AG20443 (cell line): ENCODE measurements around the gene VAMP2.
A peak's percentile ranks its signal among the peaks of the same experiment; 100 is the strongest.

Experiments used
- DNase-seq: peaks from one replicate; pipeline ENCODE4 v3.0.0; 2012; ENCODE audit warnings: low spot score, mixed read lengths

VAMP2 gene, protein sequence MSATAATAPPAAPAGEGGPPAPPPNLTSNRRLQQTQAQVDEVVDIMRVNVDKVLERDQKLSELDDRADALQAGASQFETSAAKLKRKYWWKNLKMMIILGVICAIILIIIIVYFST

DNA sequence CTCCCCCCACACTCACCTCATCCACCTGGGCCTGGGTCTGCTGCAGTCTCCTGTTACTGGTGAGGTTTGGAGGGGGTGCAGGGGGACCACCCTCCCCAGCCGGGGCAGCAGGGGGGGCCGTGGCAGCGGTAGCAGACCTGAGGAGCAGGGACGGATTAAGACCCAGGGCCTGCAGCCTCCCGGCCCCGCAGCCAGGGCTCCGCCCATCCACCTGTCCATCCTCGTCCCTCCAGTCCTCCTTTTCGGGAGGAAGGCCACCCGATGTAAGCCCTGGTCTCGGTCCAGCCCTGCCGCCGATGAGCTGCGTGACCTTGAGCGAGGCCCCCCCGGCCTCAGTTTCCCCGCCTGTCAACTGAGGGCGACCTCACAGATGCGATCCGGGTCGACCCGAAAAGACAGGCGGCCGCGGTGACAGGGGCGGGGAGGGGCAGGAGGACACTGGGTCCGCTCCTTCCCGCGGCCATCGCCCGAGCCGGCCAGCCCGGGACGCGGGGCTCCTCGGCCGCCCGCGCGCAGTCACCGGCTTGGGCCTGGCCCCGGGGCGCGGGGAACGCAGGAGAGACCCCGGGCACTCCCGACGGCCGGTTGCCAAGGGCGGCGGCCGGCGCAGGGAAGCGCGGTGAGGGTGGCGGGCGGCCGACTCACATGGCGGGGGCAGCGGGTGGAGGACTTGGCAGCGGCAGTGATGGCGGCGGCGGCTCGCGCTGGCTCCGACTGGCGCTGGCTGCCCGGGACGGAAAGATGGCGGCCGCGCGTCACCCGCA is at the start of gene VAMP2:
Gene VAMP2 (minus strand): TSS at position 716 of the 764 bp plus-strand sequence. CDS start 69 bp downstream, at position 647.
- peak; percentile 78 for DNase-seq

DNA sequence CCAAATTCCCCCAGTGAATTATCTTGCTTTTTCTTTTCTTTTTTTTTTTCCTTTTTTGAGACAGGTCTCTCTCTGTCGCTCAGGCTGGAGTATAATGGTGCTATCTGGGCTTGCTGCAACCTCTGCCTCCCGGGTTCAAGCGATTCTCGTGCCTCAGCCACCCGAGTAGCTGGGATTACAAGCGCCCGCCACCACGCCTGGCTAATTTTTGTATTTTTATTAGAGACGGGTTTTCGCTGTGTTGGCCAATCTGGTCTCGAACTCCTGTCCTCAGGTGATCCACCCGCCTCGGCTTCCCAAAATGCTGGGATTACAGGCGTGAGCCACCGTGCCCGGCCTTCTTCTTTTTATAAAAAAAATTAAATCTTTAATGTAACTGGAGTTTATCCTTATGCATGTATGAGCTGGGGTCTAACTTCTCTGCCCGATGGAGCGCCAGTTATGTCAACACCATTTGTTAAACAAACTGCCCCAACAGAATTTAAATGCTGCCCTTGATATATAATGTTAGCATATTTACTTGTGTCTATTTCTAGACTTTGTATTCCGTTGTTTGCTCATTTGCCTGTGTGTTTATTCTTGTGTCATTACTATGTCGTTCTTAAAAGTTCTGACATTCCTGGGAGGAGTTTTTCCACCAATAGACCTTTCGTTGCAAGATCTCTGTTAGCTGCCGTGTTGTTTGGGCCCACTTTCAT is 48.2 kb upstream of the VAMP2 start:
- DNase-seq: no peak

DNA sequence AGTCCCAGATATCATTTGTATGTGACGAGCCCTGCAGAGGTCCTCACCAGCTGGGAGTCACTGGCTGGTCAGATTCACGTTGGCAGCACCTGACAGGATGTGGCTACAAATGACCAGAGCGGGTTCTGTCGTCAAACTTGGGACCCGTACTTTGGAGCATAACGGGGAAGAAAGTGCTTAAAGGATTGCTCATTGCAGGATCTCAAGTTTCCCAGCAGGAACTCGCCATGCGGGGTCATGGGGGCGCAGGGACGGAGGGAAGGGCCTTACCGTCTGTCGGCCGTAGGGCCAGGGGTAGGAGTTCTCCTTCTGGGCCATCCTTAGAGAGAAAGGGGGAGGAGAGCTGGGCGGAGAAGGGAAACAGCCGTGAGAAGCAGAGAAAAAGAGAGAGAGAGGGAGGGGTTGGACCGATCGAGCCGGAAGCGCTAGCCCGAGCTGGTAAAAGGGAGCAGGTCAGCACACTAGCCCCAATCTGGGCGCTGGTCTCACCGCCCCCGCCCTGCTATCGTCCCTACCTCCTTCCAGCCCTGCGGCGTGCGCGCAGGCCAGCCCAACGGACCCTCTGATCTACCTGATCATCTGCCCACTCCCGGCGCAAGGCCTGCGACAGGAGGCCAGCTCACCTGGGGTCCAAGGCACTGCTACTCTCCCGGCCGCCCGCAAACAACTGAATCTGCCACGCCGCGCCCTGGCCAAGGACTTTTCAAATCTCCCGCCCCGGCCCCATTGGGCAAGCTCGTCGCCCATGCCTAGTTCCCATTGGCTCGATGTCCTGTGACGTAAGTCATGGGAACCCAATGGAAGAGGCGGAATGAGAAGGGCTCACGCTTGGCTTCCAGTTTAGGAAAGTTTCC is 47.4 kb upstream of the VAMP2 start, which contains the start of gene AURKB:
Gene AURKB (minus strand): TSS at position 669 of the 854 bp plus-strand sequence. CDS start 351 bp downstream, at position 318.
- peak; percentile 97 for DNase-seq

DNA sequence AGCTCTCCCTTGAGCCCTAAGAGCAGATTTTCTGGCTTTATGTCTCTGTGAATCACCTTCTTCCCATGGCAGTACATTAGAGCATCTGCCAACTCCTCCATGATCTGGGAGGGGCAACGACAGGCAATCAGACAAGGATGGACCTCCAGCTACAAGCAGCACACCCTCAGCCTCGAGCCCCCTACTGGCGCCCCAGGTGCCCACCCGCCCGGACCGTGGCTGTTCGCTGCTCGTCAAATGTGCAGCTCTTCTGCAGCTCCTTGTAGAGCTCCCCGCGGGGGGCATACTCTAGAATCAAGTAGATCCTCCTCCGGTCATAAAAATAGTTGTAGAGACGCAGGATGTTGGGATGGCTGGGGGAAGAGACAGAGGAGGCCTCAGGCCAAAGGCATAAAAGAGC is 43.8 kb upstream of the VAMP2 start:
- no peak for DNase-seq

DNA sequence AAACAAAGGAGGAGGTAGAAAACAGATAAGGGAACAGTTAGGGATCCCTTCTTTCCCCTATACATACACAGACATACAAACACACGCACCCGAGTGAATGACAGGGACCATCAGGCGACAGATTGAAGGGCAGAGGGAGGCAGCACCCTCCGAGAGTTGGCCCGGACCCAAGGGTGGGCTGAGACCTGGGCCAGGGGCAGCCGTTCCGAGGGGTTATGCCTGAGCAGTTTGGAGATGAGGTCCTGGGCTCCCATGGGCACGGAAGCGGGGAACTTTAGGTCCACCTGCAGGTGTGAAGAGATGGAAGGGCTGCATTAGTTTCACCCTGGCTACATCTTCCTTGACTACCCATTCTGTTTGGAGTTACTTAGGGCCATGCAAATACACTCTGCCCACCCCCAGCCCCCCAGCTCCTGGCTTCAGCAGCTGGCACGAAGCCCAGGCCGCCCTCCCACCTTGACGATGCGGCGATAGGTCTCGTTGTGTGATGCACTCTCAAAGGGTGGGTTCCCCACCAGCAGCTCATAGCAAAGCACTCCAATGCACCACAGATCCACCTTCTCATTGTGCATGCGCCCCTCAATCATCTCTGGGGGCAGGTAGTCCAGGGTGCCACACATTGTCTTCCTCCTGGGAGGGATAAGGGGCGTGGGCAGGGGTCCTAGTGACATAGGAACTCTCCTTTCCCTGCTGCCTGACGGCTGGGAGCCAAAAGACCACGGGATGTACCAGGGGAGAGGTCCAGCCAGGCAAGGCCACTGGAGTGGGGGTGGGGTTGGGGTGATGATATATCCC is 42.2 kb upstream of the VAMP2 start:
- DNase-seq: no peak

DNA sequence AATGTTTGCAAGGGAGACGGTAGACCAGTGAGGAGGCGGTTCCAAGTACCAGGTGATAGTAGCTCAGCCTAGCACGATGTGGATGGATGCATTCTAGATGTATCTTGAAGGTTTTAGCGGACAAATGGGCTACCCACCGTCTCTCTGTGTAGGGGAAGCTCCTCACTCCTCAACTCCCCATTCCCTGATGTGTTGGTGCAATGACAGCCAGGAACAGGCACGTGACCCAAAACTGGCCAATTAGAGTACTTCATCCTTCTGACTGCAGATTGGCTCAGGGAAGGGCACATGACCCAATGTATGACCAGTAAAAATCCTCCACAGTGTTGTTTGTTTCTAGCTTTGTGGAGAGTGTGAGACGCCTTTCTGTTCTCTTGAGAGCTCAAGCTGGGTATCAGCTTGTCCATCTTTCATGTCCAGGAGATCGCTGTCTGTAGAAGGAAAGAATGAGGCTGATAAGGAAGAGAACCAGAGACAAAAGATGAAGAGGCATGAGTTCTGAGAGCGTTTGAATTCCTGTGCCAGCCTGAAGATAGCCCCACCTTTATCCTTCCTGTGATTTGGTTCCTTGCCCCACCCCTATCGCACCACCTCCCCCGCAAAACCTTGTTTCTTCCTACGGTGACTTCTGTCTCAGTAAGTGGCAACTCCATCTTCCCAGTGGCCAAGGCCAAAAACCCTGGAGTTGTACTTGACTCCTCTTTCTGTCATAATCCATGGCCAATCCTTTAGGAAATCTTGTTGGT is 29.5 kb upstream of the VAMP2 start:
- DNase-seq: peak; percentile 77

DNA sequence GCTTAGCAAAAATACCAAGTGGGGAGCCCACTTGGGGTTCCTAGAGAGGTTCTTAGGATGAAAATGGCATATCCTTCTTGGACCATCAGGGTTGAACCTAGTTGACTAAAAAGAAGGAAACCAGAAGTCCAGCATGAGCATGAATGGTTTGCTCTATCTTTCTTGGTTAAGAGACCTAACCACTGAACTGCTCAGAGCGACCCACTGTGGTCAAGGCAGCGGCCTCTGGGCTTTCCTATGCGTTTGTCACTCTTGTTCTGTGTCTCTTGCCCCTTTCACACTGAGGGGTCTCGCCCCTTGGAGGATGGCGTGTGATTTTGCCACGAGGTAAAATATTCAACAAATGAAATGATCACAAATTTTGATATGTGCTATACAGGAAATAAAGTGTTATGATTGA is 27.8 kb upstream of the VAMP2 start:
- DNase-seq: no peak

DNA sequence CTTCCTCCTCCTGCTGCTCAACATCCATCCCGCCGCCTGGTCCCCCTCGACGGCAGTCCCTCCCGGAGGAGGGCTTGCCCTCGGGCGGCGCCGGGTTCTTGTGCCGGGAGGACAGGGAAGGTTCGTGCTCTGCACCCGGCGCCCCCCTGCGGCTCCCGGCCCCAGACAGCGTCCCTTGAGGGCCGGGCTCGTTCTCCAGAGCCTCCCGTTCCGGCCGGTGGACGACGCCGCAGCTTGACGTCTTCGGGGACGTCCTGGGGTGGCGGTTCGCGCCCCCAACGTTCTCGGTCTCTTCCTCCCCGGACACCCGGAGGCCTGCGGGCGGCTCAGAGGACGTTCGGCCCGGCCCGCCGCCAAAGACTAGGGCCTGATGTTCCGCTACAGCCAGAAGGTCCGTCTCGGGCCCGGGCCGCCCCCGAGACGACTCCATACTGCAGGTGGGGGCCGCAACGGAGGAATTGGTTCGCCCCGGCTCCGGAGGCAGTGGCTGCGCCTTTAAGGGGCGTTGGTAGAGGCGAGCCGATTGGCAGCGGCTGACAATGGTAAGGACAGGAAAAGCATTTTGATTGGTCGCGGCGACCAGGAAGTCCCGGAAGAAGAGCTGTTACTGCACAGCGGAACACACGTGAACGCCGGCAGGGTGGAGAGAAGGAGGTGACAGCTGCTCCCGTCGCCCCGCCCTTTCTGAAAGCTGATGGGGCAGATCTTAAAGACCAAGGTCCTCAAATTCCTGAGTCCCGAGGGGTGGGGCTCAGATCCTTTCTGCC is 27.1 kb upstream of the VAMP2 start, which contains the start of gene BORCS6:
Gene BORCS6 (minus strand): TSS at position 470 of the 767 bp plus-strand sequence. CDS start 40 bp downstream, at position 430.
- peak; percentile 93 for DNase-seq

DNA sequence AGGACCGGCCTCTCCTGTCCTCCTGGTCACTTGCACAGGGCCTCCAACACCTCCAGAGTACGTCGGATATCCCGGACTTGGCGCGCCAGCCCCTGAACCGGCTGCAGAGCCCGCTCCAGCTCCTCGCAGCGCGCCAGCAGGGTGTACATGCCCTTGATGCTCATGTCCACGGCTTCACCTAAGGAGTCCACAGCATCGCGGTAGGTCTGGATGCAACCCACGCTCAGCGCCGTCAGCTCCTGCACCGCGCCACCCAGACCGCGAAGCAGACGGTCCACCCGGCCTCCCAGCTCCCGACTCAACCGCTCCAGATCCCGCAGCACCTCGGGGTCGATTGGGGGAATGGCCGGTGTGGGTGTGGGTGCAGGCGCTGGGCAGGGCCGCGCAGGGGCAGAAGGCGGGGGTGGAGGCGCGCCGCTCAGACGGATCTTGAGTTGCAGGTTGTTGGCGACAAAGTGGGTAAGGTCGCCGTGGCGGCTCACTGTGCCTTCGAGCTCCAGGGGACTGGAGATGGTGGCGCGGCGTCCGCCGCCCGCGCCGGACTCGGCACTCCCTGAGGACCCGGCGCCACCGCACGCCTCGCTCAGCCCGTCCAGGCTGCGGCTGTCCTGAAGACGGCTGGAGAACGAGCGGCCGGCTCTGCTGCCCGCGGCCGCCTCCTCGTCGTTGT is 26.4 kb upstream of the VAMP2 start:
- DNase-seq: no peak

DNA sequence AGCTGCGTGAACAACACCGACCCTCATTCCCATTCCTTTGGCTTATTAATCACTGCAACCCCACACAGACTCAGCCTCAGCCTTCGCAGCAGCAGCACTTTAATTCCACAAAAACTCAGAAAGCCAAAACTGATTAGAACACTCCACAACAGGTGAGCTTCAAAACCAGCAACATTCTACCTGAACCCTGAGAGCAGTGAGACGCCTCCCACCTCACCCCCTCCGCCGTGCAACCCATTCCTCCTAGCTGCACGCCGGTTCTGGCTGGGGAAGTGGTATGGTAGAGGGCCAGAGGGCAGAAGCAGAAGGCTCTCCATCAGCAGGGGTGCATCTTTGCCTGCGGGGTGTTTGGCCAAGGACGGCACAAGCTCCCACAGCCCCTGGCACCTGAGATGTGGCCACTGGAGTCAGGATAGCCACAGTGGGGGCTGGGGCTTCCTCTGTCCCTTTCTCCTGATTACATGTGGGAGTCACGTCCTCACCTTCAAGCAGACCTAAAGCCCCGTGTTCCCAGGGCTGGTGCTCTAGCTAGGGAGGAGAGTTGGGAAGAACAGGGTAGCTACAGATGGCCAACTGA is 25.6 kb upstream of the VAMP2 start:
- DNase-seq: no peak

DNA sequence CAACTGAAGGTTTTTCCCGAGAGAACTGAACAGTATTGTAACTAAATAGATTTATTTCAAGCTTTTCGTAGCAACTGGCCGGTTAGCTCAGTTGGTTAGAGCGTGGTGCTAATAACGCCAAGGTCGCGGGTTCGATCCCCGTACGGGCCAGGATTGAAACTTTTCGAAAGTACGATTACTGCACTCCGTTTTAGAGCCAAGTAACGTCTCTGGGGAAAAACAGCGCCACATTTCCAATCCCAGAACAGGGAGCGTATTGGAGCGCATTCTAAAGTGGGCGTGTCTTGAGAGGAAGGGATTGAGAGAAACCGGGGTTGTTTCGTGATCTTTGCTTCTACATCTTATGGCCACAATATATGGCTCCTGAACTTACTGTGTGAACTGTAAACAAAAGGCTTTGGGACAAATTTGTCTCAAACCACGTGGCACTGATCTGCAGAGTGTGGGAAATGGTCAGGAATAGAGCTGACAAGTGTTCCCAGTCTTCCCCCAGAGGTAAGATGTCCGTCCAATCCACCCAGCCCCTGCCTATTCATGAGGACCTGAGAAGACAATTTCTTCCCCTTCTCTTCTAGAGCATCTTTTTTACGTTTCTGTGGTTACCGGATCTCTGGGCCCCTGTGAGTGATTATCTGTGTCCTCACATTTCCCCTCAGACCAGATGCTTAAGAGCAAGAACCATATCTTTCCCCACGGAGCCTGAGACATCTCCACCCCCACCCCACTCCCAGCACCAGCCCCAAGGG is 24.9 kb upstream of the VAMP2 start:
- peak; percentile 85 for DNase-seq

DNA sequence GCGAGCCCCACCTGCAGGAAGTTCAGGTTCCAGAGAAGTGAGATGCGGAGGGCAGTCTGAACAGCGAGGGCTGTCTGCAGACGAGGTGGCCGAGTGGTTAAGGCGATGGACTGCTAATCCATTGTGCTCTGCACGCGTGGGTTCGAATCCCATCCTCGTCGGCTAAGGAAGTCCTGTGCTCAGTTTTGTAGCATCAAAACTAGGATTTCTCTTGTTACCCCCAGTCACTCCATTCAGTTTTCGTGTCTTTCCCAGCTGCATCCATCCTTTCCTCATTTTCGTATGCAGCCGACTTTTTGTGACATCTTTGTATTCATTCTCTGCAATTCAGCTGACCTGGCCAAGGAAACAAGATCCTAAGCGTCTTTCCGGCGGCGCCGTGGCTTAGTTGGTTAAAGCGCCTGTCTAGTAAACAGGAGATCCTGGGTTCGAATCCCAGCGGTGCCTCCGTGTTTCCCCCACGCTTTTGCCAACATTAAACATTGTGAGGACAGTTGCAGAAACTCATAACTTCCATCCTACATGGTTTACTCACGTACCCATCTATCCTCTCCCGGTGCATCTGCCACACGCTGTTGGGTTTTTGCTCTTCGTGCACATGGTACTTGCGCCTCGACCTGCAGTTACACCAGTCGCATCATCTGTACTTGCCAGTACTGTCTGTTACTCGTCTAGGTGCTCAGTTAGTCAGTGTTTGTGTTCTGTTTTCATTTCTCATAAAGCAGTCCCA is 24.2 kb upstream of the VAMP2 start:
- peak; percentile 74 for DNase-seq

DNA sequence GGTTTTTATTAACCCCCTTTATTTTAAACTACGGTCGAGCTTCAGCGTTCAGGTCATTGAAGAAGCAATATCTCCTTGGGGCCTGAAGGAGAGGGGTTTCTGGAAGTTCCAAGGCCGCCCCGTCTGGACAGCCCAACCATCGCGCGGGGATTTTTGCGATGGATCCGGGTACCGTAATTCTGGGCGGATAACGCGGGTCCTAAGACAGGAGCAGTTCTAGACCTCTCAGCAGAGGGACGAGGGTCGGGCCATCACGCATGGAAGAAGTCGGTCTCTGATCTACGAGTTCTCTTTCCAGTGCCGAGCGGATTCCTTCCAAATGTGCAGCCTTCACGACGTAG is 23.7 kb upstream of the VAMP2 start:
- no peak for DNase-seq

DNA sequence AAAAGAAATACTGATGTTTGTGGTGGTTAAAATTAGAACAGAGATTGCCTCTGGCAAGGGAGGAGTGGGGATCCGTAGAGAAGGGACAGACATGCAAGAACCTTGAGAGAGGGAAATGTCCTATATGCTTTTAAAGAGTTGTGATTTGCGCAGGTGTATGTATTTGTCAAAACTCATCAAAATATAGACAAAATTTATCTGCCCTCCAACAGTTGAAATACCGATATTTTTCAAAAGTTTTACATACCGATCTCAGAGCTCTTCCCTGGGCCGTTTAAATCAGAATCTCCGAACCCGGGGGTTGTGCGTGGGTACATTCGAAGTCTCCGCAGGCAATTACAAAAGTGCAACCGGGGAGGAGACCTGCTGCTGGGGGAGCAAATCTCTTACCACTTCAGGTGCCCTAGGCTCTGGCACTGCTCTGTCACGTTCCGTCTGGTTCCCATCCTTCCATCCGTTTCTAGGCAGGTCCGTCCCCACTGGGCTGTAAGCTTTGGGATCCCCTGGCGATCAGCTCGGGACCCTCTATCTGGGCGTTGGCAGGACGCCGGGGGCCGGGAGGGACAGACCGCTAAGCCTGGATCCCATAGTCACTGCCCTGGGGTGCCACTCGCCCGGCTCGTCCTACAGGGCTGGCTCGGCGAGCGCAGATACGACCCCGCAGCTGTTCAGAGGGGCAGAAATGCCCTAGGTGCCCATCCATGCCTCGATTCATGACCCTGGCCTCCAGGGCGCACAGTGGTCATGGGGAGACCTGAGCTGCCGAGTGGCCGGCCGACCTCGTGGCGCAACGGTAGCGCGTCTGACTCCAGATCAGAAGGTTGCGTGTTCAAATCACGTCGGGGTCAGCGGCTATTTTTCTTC is 23.1 kb upstream of the VAMP2 start:
- peak; percentile 73 for DNase-seq

DNA sequence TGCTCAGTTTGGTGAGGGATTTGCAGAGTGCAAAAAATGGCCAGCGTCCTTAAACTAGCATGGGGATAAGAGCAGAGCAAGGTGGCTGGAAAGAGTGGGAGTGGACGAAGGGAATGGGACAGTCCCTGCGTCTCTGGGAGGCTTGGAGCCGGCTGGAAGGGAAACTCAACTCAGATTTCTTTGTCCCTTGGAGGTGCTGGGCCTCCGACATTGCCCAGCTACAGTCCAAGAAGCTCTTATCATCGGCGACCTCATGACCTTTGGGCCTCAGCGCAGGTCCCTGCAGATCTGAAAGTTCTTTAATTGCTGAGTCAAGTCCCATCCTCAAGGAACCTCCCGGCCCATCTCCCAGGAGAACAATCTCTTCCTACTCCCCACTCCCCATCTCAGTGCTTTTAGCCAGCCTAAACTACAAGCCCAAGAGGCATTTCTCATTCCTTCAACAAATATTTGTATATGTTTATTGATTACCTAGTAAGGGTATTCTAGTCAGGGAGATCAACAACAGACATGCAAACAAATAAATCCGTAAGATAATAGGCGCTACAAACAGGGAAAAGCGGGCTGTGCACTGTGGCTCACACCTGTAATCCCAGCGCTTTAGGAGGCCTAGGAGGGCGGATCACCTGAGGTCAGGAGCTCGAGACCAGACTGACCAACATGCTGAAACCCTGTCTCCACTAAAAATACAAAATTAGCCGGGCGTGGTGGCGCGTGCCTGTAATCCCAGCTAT is 14.4 kb upstream of the VAMP2 start:
- DNase-seq: no peak
